ENCODE results near the gene ZBTB22. TPM values are rescaled to one million over a fixed set of nuclear protein-coding genes. Genes with fewer than 3 reads are reported as not detected.

The ZBTB22 gene
- total RNA-seq, 1 donor from 2014 or later = 13.3 TPM

DNA sequence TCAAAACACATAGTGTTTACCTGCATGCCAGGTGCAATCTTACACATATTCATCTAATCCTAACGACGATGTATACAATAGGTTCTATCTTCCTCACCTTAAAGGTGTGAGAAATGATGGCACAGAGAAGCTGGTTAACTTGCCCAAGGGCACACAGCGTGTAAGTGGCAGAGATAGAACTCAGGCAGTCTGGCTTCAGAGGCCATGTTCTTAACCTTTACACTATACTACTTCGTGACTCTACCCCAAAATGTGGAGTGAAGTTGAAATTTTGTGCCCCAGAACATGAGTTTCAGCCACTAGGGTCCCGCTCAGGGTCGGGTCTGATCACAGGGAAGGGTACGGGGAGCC lies 46.5 kb downstream of the ZBTB22 start:
- peak overlapping the region; percentile 79 for H3K4me3 ChIP-seq
- peak overlapping the region; percentile 97 for H3K27ac ChIP-seq (replicated peaks)
- H3K36me3 ChIP-seq = peaks cover 68% of the 10 kb centered on the region
- H3K27me3 ChIP-seq (ENCODE audit: low read depth) = no peaks in the 10 kb centered on the region
- DNase-seq = no peak
- peaks cover 60% of the 10 kb centered on the region for H3K4me1 ChIP-seq
- no peaks in the 10 kb centered on the region for H3K9me3 ChIP-seq (replicated peaks)
- intact Hi-C loops (cut with micrococcal nuclease) = no loop called here
- TF ChIP-seq, protein P1, sequence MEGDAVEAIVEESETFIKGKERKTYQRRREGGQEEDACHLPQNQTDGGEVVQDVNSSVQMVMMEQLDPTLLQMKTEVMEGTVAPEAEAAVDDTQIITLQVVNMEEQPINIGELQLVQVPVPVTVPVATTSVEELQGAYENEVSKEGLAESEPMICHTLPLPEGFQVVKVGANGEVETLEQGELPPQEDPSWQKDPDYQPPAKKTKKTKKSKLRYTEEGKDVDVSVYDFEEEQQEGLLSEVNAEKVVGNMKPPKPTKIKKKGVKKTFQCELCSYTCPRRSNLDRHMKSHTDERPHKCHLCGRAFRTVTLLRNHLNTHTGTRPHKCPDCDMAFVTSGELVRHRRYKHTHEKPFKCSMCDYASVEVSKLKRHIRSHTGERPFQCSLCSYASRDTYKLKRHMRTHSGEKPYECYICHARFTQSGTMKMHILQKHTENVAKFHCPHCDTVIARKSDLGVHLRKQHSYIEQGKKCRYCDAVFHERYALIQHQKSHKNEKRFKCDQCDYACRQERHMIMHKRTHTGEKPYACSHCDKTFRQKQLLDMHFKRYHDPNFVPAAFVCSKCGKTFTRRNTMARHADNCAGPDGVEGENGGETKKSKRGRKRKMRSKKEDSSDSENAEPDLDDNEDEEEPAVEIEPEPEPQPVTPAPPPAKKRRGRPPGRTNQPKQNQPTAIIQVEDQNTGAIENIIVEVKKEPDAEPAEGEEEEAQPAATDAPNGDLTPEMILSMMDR (IDR thresholded peaks at IDR 0.05; ENCODE audit: borderline replicate concordance) = no peak

Small RNA genes lying within 50 kb of the gene (microRNA-seq; reads per million reads assigned to microRNA genes)
- gene MIR6834 (not detected), gene MIR6873 (not detected)

Other genes with a start within 250 kb of the ZBTB22 start
- gene HLA-DPA1, start 244.1 kb downstream of the ZBTB22 start, total RNA-seq = 28.8 TPM
- gene HLA-DPB1, start 241.8 kb downstream of the ZBTB22 start, total RNA-seq = 34.1 TPM
- gene COL11A2, start 125.3 kb downstream of the ZBTB22 start, total RNA-seq = 1.3 TPM
- 40.3 TPM for gene RXRB, start 117.1 kb downstream of the ZBTB22 start, total RNA-seq
- 50.5 TPM for gene SLC39A7, start 116.9 kb downstream of the ZBTB22 start, total RNA-seq
- gene HSD17B8, start 113.1 kb downstream of the ZBTB22 start, total RNA-seq = 18.2 TPM
- gene RING1, start 109.2 kb downstream of the ZBTB22 start, total RNA-seq = 28.4 TPM
- gene VPS52, start 45.9 kb downstream of the ZBTB22 start, total RNA-seq = 35.1 TPM
- gene RPS18, start 45.7 kb downstream of the ZBTB22 start, total RNA-seq = 950 TPM
- 7.5 TPM for gene B3GALT4, start 40.6 kb downstream of the ZBTB22 start, total RNA-seq
- gene WDR46, start 28.5 kb downstream of the ZBTB22 start, total RNA-seq = 13.3 TPM
- gene PFDN6, start 28.1 kb downstream of the ZBTB22 start, total RNA-seq = 47.8 TPM
- 59.4 TPM for gene RGL2, start 18.8 kb downstream of the ZBTB22 start, total RNA-seq
- 92.3 TPM for gene TAPBP, start 3.7 kb downstream of the ZBTB22 start, total RNA-seq
- gene DAXX, start 5.2 kb upstream of the ZBTB22 start, total RNA-seq = 17.7 TPM
- gene KIFC1, start 74.1 kb upstream of the ZBTB22 start, total RNA-seq = 0.49 TPM
- 52.2 TPM for gene PHF1, start 93.3 kb upstream of the ZBTB22 start, total RNA-seq
- 107 TPM for gene CUTA, start 100.4 kb upstream of the ZBTB22 start, total RNA-seq
- 6.5 TPM for gene SYNGAP1, start 102.3 kb upstream of the ZBTB22 start, total RNA-seq
- gene ZBTB9, start 136.8 kb upstream of the ZBTB22 start, total RNA-seq = 4.9 TPM